B cell (primary cell): ENCODE results near the gene STARD3. TPM values are rescaled to one million over a fixed set of nuclear protein-coding genes. Genes with fewer than 3 reads are reported as not detected.

Experiments
- ATAC-seq: fragments of 200-7000 bp; cut with Tn5 transposase; one replicate; pipeline ENCODE4 v1.10.0; 2021; ENCODE audit warnings: low read depth, mild to moderate bottlenecking, moderate number of reproducible peaks, moderate library complexity
- CTCF ChIA-PET: fragments of 350-600 bp; sonication (Branson Sonifier 250); formaldehyde crosslinking; loops from one replicate; lab custom pipeline; 2021; ENCODE audit warnings: antibody characterized with exemption, inconsistent platforms; lab: Charles Lee
- POLR2A ChIA-PET: fragments of 350-600 bp; sonication (Branson Sonifier 250); formaldehyde crosslinking; loops from one replicate; lab custom pipeline; 2021; ENCODE audit warnings: antibody characterized with exemption; lab: Charles Lee
- DNase-seq: peaks from one replicate; pipeline ENCODE4 v3.0.0; 2013
- H2AFZ ChIP-seq: 2 replicates; pipeline ENCODE4 v1.6.1; 2012; ENCODE audit warnings: mild to moderate bottlenecking, low read depth, low read length; ENCODE audit not compliant: insufficient read depth, poor library complexity, severe bottlenecking
- H3K27ac ChIP-seq, 2 donors: 1 replicate in 1 of 2; 2 replicates in 1 of 2; pipeline ENCODE4 v1.5.1; 2012 to 2013; ENCODE audit warnings: low read length in 2 of 2, mild to moderate bottlenecking in 2 of 2, moderate library complexity in 1 of 2
- H3K27me3 ChIP-seq, 4 experiments: fragments of 200-600 bp in 1 of 4; sonication (generic) in 1 of 4; replicated peaks in 1 of 4; 1 replicate in 2 of 4; 2 replicates in 2 of 4; pipeline versions ENCODE4 v1.6.1 to v1.7.0; 2013 to 2016; ENCODE audit warnings: low read length in 3 of 4, mild to moderate bottlenecking in 2 of 4, mixed read lengths in 1 of 4, moderate library complexity in 1 of 4; ENCODE audit not compliant: insufficient read depth in 4 of 4, control insufficient read depth in 3 of 4; ENCODE audit errors: control extremely low read depth in 1 of 4
- H3K36me3 ChIP-seq, 2 experiments: replicated peaks in 1 of 2; 1 replicate in 1 of 2; 2 replicates in 1 of 2; pipeline versions ENCODE4 v1.6.1 to v1.7.1; 2013; ENCODE audit warnings: low read length in 1 of 2; ENCODE audit not compliant: insufficient read depth in 2 of 2, control insufficient read depth in 1 of 2; ENCODE audit errors: control extremely low read depth in 1 of 2, extremely low read depth in 1 of 2
- H3K4me1 ChIP-seq, 2 donors: fragments of 200-600 bp in 1 of 2; sonication (generic) in 1 of 2; 1 replicate in 1 of 2; 2 replicates in 1 of 2; pipeline versions ENCODE4 v1.5.1 to v1.6.1; 2013 to 2017; ENCODE audit warnings: low read length in 2 of 2; ENCODE audit not compliant: control insufficient read depth in 2 of 2, insufficient read depth in 2 of 2
- H3K4me2 ChIP-seq: replicated peaks from 2 replicates; pipeline ENCODE3; 2012; ENCODE audit warnings: mild to moderate bottlenecking, low read depth, low read length; ENCODE audit not compliant: poor library complexity, severe bottlenecking
- H3K4me3 ChIP-seq, 5 experiments: fragments of 200-600 bp in 1 of 5; sonication (generic) in 1 of 5; 1 replicate in 3 of 5; 2 replicates in 2 of 5; pipeline versions ENCODE4 v1.5.1 to v1.7.0; 2011 to 2016; ENCODE audit warnings: low read length in 4 of 5, mild to moderate bottlenecking in 4 of 5, low read depth in 2 of 5, control low read depth in 1 of 5, moderate library complexity in 1 of 5; ENCODE audit not compliant: insufficient read depth in 1 of 5; ENCODE audit errors: control extremely low read depth in 1 of 5, extremely low read depth in 1 of 5
- H3K79me2 ChIP-seq: fragments of 200-600 bp; sonication (generic); one replicate; pipeline ENCODE4 v1.6.0; 2016; ENCODE audit warnings: low read length; ENCODE audit not compliant: control insufficient read depth, insufficient read depth
- H3K9ac ChIP-seq: fragments of 200-600 bp; sonication (generic); 2 replicates; pipeline ENCODE4 v1.6.1; 2017; ENCODE audit warnings: mild to moderate bottlenecking, low read length, moderate library complexity
- H3K9me3 ChIP-seq, 3 donors: one replicate each; pipeline versions ENCODE4 v1.6.1 to v1.7.1; 2013; ENCODE audit warnings: low read length in 2 of 3; ENCODE audit not compliant: control insufficient read depth in 2 of 3, insufficient read depth in 1 of 3; ENCODE audit errors: control extremely low read depth in 1 of 3
- H4K20me1 ChIP-seq: 2 replicates; pipeline ENCODE4 v1.6.0; 2012; ENCODE audit warnings: mild to moderate bottlenecking, low read length; ENCODE audit not compliant: insufficient read depth, control insufficient read depth, poor library complexity, severe bottlenecking
- H3K27ac Mint-ChIP-seq: one replicate; pipeline ENCODE4 v1.8.0; 2021; ENCODE audit warnings: mixed read lengths
- H3K27me3 Mint-ChIP-seq: one replicate; pipeline ENCODE4 v1.8.0; 2021; ENCODE audit warnings: mixed read lengths
- H3K4me1 Mint-ChIP-seq: one replicate; pipeline ENCODE4 v1.8.0; 2021; ENCODE audit warnings: mixed read lengths
- H3K4me3 Mint-ChIP-seq: one replicate; pipeline ENCODE4 v1.8.0; 2021; ENCODE audit warnings: mixed read lengths
- H3K9me3 Mint-ChIP-seq: one replicate; pipeline ENCODE4 v1.8.0; 2022; ENCODE audit warnings: mixed read lengths; ENCODE audit not compliant: insufficient read depth
- CTCF ChIP-seq: fragments of 200-600 bp; IDR thresholded peaks from one replicate; pipeline ENCODE4 v1.8.0; 2022; ENCODE audit warnings: antibody characterized with exemption, mild to moderate bottlenecking
- EZH2 ChIP-seq: IDR thresholded peaks from 2 replicates; pipeline ENCODE4 v1.6.1; 2012; ENCODE audit warnings: borderline replicate concordance, low read depth, mild to moderate bottlenecking, moderate library complexity, low read length; ENCODE audit not compliant: insufficient read depth, poor library complexity, severe bottlenecking
- WGBS: methylation state at CpG from one replicate; pipeline ENCODE4 v1.1.5; 2013; ENCODE audit warnings: missing lambda C conversion rate; ENCODE audit not compliant: insufficient coverage; 5-methylcytosine and 5-hydroxymethylcytosine counted together
- intact Hi-C: fragments of 100-400 bp; cut with micrococcal nuclease; formaldehyde crosslinking; loops from one replicate; pipeline ENCODE4 v1.10.0; 2022
- polyA plus RNA-seq: library from polyadenylated mRNA; depleted of rRNA; stranded (reverse); fragments of >200 nt; gene quantifications from 2 replicates; pipeline ENCODE4 v1.2.3, GENCODE V29; 2012
- total RNA-seq, 2 donors: library from RNA; stranded (reverse); fragments of 120-200 nt in 1 of 2; gene quantifications; 1 replicate in 1 of 2; 2 replicates in 1 of 2; pipeline versions ENCODE4 v1.2.3 to v1.2.4, GENCODE V29; 2013 to 2022

The STARD3 gene
- total and polyA plus RNA-seq, 2 donors (not counting 1 experiment from before 2014, with no cell fraction given) = 93.1 to 231 TPM

- no peaks in the 10 kb centered on the region for H3K27me3 ChIP-seq
- WGBS = 30% methylated on average over 12 of the region's 12 CpGs
- H3K9me3 ChIP-seq = peaks cover 0 to 3% (median 0%) of the 10 kb centered on the region in 3 donors
- H3K27ac Mint-ChIP-seq = peak overlapping the region; percentile 98
- H3K27me3 Mint-ChIP-seq = no peaks in the 10 kb centered on the region
- ATAC-seq = peak; percentile 56
- H3K79me2 ChIP-seq = no peaks in the 10 kb centered on the region
- no peaks in the 10 kb centered on the region for H3K9me3 Mint-ChIP-seq
- no peaks in the 10 kb centered on the region for H4K20me1 ChIP-seq
- DNase-seq = peak; percentile 75
- intact Hi-C loops = loop anchor here (1.0 to 5.0 kb wide), 2 partner anchors 9 to 73 kb away; partner anchors contain the start of gene PGAP3
- H3K4me1 ChIP-seq = peaks cover 61 to 65% of the 10 kb centered on the region in 2 donors
- peak overlapping the region; percentile 42 for H3K9ac ChIP-seq
- H3K4me2 ChIP-seq = peak overlapping the region; percentile 69
- no peak overlapping the region for H3K4me3 ChIP-seq
- CTCF ChIA-PET = interaction anchor here (0.5 to 7.6 kb wide), 9 partner anchors 8 to 1087 kb away, joined by 3 to 48 read pairs (median 3); partner anchors contain the start of genes PGAP3 and PNMT
- peaks cover 64% of the 10 kb centered on the region for H3K4me1 Mint-ChIP-seq
- POLR2A ChIA-PET = interaction anchor here (1.2 to 3.6 kb wide), 2 partner anchors 8 to 9 kb away, joined by 6 to 11 read pairs; partner anchors contain the start of gene PGAP3
- H3K27ac ChIP-seq = peak overlapping the region; percentile 64 to 94
- peak overlapping the region; percentile 79 for H3K4me3 Mint-ChIP-seq
- H2AFZ ChIP-seq = peak overlapping the region; percentile 70
- H3K36me3 ChIP-seq = peaks cover 0 to 16% of the 10 kb centered on the region in 2 experiments
- TF ChIP-seq CTCF = no peak
- TF ChIP-seq EZH2 = no peak
These were observed 42.7 kb downstream of the STARD3 start for GRCh38 chr17:39679521-39680192.
